Measurements from ENCODE around the gene SYVN1.
"Not testable (repeated sequence)": the region's sequence is repeated elsewhere in the genome, so short reads cannot be mapped to it uniquely, and the experiment has no call there.

SYVN1 gene

DNA sequence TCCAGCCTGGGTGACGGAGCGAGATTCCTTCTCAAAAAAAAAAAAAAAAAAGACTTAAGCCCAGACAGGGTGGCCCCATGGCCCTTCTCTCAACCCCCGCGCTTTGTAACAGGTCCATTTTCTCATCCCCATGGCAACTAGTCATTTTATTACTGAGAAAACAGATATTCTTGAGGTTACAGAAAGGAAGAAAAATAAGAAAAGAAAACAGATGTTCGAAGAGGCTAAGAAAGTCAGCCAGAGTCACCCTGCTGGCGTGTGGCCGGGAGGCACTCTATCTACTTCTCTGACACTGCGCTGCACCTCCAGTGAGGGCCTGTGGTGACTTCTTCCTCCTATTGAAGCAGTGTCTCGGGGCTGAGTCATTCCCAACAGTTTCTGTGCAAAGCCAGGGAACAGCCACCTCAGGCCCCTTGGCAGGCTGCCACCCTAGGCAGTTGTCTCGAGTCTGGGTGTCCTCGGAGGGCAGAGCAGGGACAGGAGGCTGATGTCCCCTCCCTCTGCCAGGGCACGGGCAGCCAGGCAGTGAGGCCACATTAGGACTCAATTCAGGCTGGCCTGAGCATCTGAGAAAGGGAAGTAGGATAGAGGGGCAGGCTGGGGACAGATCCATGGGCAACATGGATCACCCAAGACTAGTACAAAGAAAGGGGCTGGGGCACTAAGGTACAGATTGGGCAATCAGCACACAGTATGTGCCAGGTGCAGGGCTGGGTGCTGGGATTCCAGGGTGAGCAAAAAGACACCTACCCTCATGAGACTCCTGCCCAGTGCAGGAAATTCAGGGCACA lies 16.4 kb upstream of the SYVN1 start:
- DNase-seq, result peak in 1 of 2 donors; percentile 79

DNA sequence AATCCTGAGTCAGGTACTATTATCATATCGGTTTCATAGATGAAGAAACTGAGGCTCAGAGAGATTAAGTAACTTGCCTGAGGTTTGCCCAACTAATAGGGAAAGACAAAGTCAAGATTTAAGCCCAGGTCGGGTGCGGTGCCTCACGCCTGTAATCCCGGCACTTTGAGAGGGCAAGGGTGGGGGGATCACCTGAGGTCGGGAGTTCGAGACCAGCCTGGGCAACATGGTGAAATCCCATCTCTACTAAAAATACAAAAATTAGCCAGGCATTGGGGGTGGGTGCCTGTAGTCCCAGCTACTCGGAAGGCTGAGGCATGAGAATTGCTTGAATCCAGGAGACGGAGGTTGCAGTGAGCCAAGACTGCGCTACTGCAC lies 15.8 kb upstream of the SYVN1 start:
- not testable (repeated sequence) for DNase-seq

DNA sequence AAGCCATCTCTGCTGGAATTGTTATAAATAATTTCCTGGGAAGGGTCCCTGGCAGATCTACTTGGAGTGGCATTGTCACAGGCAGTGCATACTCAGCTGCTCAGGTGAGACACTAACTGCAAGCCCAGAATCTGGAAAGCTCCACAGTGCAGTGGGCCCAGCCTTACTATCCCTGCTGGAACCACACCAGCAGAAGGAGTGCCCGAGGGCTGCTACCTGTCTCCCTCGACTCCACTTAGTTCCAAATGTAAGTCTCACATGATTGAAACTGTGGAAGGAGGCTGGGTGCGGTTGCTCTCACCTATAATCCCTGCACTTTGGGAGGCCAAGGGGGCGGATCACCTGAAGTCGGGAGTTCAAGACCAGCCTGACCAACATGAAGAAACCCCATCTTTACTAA lies 14.3 kb upstream of the SYVN1 start:
- no peak for DNase-seq

DNA sequence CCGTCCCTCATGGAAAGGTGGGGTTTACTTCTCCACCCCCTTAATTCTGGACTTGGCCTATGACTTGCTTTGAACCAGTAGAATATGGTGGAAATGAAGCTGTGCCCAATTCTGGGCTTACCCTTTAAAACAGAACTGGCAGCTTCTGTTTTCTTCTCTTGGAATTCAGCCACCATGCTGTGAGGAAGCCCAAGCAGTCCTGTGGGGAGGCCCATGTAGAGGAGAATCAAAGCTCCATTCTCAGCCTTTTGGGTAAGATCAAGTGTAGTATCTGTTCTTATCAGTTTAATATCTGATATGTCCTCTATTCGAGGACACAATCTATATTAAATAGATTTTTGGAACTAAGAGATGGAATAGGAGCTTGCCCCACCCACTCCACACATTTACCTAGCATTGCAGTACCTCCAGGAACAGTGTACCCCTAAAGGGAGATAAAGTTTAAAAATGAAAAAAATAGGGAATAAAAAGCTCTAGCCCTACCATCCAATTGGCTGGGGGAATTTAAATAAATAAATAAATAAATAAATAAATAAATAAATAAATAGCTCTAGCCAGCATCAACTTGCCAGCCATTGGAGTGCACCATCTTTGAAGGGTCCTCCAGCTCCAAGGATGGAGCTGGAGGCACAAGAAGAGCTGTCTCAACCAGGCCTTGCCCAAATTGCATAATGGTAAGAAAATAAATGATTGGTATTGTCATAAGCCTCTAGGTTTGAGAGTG lies 13.2 kb upstream of the SYVN1 start:
- DNase-seq, result no peak

DNA sequence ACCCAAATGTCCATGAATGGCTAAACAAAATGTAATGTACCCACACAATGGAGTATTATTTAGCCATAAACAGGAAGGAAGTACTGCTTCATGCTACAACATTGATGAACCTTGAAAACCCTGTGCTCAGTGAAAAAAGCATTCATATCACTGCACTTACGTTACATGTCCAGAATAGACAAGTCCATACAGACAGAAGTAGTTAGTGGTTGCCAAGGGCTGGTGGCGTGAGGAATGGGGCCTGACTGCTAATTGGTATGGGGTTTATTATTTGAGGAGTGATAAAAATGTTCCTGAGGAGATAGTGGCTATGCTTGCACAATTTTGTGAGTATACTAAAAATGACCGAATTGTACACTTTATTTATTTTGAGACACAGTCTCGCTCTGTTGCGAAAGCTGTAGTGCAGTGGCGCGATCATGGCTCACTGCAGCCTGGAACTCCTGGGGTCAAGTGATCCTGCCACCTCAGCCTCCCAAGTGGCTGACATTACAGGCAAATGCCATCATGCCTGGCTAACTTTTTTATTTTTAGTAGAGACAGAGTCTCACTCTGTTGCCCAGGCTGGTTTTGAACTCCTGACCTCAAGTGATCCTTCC lies 7.7 kb upstream of the SYVN1 start:
- DNase-seq, result no peak

DNA sequence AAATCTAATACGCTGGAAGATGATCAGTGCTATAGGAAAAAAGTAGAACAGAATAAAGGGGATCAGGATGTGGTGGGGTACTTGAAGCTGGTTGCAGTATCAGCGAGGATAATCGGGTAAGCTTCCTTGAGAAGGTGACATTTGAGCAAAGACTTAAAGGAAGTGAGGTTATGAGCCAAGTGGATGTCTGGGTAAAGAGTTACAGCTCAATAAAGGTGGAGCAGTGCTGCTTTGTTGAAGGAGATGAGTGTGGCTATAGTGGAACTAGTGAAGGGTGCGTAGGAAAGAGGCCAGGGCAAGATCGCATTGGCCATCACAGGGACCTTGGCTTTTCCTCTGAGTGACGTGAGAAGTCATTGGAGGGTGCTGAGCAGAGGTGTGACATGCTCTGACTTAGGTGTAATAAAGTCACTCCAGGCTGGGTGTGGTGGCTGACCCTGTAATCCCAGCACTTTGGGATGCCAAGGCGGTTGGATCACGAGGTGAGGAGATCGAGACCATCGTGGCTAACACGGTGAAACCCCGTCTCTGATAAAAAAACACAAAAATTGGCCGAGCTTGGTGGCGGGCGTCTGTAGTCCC lies 2.3 kb upstream of the SYVN1 start:
- DNase-seq, result no peak

DNA sequence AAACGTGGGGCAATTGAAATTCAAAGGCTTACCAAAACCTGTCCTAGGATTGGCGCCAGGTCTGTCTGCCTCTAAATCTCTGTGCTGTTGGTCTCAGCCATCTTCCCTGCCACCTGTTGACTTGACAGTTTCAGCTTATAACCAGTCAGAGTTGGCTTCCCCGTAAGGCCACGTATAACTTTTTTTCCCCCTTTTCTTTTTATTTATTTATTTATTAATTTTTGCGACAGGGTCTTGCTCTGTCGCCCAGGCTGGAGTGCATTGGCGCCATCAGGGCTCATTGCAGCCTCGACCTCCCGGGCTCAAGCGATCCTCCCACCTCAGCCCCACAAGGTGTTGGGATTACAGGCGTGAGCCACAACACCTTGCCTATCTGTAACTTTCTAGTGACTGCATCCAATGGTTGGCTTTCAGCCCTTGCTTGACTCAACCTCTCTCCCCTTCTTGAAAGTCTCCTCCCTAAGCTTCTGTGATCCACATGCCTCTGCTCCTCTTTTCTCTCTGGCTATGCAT lies 1.4 kb upstream of the SYVN1 start:
- DNase-seq, result no peak

DNA sequence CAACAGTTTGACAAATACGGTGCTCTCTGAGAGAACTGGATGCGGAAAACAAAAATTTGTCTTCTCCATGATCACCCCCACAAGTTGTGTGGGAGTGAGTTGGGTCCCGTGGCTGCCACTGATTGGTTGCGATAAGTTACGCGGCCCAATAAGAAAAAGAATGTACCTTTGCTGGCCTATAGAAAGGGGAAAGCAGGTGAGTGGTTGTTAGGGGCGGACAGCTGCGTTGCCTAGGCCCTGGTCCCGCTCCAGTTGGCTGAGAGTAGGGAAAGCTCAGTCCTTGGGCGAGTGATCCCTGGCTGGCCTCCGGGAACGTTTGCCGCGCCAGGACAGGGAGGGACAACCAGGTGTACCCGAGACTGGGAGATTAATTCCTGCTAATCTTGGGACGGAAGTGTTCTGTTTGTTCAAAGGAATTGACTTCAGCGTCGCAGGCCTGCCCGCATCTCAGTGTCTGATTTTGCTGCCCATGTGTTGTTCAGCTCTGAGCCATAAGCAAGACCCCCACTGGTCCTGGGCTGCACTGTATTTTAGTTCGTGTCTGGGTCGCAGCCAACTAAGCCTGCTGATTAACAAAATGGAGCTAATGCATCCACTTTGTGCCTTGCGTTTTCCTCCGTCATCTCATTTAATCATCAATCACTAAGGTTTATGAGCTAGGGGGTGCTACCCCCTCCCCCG lies 773 bp upstream of the SYVN1 start:
- peak; percentile 91 to 93 for DNase-seq

DNA sequence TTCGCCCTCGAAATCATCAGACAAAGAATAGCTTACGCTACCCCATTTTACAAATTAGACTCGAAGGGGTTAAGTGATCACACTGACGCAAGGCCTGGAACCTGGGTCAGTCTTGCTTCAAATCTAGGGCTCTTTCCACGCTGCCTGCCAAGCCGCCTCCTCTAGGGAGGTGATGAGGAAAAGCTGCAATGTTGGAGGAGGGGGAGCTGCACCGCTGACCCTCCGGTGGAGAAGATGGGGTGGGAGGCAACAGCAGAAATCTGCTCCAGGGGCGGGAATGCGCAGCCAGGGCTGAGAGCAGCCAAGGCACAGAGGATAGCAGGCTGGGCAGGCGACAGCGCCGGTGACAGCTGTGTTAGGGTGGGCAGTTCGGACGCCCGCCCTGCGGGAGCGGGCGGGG lies 595 bp downstream of the SYVN1 start:
- DNase-seq, result no peak

DNA sequence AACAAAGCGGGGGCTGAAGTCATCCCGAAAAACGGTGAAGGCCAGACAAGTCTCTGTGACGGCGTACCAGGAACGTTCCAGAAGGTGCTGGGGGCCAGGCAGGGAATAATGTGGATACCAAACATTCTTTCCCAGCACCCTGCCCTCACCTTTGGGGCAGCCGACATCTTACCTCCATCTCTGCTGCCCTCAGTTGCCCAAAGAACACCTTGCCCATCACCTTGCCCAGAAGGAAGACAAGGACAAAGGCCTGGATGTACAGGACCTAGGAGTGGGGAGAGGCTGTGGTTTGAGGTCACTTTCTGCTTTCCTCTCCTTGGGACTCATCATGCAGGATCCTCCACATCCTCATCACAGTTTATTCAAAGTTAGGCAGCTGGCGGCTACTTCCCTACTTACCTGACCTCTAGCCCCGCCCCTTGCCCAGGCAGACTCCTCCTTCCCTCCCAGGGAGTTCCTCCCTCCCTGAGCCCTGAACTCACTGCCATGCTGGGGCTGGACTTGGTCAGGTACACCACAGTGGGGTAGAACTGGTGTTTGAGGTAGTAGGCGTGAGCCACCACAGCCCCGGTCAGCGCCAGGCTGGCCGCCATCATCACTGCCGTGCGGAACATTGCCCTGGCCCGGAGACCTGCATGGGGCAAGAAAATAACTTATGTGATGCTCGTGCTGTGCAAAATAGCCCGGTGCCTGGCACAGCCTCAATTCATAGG lies 1.2 kb downstream of the SYVN1 start:
- DNase-seq, result peak; percentile 55 to 68

DNA sequence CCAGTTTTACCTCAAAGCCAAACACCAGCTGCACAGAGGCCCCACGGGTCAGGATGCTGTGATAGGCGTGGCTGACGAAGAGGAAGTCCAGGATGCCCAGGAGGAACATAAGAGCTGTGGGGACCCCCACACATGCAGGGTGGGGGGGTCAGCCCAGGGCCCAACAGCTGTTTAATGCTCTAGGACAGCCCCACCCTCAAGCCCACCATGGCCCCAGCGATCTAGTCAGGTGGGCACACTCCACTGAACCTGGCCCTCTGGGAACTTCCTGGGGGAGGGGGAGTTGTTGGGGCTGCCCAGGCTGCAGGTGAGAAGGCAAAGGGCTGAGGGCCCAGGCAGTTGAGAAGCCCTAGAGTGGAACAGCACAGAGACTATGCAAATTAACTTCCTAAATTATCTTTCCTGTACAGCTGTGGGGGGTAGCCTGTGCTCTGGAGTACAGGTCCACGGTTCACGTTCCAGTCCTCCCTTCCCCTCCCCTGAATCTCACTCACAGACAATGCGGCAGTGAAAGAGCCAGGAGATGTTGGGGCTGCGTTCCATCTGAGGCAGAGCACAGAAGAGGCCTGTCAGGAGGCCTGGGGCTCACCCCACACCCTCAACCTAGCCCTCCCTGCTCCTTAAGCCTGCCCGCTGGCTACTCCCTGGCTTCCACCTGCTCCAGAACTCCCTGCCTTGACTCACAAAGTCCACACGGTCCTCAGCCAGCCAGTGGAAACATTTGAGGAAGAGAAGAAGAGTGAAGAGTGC lies 1.9 kb downstream of the SYVN1 start:
- DNase-seq, result peak in 1 of 2 donors; percentile 63

DNA sequence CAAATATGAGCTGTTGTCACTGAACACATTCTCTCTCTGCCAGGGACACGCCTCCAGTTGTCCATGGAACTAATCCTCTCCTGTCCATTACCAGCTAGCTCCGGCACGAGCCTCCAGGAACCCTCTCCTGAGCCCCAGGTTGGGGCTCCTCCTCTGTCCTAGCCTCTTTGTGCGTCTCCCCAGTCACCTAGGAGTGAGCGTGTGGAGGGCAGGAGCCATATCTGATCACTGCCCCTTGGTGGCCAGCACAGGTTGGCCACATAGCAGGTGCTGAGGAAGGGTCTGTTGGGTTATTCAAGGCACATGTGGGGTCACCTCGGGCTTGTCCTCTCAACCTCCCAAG lies 2.5 kb downstream of the SYVN1 start:
- no peak for DNase-seq

DNA sequence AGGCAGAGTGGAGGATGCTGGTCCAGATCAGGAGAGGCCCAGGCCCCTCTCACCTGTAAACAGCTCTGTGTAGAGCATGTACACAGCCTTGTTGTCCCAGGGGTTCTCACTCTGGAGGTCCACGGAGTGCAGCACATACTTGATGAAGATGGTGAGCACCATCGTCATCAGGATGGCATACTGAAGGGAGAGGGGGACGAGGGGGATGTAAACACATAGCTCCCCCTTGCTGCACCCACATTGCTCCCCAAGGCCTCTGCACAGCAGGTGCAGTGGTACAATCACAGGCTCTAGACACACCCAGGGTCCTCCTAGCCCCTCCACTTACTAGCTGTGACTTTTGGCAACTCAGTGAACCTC lies 2.9 kb downstream of the SYVN1 start:
- no peak for DNase-seq

DNA sequence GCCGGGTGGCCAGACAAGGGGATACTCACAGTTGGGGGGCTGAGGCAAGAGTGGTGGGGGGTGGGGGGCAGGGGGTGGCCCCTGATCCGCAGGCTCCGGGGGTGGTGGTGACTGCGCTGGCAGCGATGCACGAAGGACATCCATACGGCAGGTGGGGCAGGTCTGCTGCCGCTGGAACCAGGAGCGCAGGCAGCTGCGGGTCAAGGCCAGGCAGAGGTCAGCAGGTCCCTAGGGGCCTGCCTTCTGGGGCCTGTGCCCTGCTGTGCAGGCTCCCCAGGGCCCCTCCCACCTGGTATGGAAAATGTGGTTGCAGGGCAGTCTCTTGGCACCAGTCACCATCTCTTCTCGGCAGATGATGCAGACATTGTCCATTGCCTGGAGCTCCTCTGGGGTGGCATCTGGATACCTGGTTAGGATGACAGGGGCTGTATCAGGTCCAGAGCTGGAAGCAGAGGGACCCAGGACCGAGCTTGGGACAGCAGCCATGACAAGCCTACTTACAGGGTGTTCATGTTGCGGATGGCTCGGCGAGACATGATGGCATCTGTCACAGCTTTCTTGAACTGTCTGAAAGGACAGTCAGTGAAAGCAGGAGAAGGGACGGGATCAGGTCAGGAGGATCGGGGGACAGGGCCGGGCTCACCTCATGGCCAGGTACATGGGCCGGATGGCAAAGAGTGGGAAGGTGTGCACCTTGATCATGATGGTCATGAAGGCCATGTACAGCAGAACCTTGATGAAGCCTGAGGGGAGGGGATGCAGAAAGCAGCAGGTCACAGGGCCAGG lies 3.5 kb downstream of the SYVN1 start:
- no peak for DNase-seq

DNA sequence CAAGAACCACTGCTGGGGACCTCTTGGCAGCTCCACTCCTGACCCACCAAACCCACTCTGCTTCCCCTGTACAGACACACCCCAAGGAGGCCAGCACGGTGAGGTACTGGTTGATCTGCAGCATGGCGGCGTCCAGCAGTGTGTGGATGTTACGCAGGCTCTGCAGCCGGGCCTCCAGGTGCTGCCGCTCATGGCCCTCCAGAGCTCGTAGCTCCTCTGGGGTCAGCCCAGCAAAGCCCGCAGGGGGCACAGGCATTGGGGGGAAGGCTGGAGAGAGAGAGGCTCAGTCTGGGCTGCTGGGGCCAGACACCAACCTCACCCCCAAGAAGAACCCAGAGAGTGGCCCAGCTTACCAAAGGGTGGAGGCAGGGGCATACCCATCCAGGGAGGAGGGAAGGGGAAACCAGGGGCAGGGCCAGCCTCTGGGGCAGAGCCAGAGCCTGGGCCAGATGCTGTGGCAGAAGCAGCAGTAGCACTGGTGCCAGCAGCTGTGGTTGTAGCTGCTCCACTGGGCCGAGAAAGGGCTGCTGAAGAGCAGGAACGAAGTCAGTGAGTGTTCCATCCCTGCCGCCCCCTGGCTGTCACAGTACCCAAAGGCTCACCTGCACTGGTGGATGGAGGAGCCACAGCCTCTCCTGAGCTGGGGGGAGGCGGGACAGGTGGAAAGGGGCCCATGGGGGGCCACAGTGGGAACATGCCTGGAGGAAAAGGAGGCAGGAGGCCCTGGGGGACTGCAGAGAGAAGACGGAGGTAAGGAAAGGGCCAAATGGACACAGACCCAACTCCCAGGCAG lies 4.5 kb downstream of the SYVN1 start:
- DNase-seq, result peak in 1 of 2 donors; percentile 43

DNA sequence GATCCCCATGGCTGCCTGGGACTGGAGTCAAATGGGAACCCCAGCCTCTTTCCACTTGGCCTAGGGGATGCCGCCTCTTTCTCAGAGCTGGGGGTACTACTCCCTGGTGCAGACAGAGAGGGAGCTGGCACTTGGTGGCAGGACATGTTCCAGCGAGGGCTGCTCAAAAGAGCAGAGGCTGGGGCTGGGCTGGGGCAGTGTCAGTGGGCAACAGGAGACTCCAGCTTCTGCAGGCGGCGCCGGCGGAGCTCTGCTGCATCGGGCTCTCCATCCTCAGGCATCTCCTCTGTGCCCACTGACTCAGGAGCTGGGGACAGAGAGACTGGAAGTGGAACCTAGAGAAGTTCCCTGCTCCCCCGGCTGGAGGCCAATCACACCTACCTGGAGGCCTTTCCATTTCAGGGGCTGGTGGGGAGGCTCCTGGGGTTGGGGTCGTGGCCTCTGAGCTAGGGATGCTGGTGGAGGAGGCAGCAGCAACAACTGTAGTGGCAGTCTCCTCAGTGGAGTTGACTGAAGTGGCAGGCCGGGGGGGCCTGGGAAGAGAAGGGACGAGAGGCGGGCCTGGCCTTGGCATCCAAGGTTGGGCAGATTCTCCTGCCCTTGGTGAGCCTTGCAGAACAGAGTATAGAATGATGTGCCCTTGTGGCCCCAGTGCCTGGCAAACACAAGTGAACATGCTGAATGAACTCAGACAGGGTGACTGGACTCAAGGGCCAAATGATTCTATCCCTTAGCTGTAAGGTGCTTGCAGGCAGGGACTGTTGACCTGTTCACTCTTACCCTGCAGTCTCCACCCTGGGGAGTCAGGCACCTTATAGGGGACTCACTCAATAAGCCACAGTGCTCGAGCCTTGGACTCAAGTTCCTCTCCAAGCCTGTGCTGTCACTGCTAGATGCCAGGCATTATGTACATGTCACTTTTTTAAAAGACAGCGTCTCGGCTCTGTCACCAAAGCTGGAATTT lies 5.9 kb downstream of the SYVN1 start:
- DNase-seq, result no peak

DNA sequence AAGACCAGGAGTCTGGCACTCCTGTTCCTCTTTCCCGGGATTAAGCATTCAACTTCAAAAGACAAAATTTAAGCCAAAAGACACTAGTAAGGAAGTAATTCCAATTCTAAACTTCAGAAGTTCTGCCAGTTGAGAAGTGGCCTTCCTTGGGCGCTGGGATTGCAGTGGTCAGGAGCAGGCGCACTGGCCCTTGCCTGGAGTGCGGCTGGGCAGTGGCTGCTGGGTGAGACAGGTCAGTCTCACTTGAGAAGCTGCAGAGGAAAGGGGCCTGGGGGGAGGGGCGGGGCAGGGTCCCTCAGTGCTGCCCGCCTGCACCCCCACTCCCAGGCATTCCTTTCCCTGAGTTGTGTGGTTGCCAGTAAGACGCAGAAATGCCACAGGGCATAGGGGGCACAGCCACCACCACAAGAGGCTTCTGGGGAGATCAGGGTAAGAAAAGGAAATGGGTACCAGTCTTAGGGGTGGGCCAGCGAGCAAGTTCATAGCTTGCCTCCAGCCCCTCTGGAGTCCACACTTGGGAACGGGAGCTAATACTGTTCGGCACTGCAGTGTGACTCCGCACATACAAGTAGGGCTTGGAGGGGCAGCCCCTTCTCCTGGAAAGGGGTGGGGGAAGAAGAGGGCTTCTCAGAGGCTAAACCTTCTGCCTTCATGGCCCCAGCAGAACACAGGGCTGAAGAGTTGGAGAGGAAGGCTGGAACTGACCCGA lies 6.7 kb downstream of the SYVN1 start:
- no peak for DNase-seq

Data from CD4-positive, alpha-beta T cell treated with Interleukin-1 beta for 1 hour (primary cell).